HG03565 (cell line): ENCODE data around the gene ACIN1.
"Not testable (repeated sequence)": the region's sequence is repeated elsewhere in the genome, so short reads cannot be mapped to it uniquely, and the experiment has no call there.

ENCODE experiments used
- ATAC-seq: cut with Tn5 transposase; IDR thresholded peaks from one replicate; pipeline ENCODE4 v1.9.1; 2021; ENCODE audit warnings: mild to moderate bottlenecking, moderate library complexity; ENCODE audit not compliant: unreplicated experiment

The ACIN1 gene

DNA sequence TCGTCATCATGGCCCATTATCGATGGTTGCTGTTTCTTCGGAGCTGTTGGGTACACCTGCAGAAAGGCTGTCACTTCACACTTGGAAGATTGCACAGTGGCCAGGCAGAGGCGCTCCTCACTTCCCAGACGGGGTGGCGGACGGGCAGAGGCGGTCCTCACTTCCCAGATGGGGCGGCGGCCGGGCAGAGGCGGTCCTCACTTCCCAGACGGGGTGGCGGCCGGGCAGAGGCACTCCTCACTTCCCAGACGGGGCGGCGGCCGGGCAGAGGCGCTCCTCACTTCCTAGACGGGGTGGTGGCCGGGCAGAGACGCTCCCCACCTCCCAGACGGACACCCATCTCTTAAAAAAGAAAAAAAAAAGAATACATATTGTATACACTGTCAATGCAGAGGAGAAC lies 13.2 kb upstream of the ACIN1 start:
- ATAC-seq = not testable (repeated sequence)

DNA sequence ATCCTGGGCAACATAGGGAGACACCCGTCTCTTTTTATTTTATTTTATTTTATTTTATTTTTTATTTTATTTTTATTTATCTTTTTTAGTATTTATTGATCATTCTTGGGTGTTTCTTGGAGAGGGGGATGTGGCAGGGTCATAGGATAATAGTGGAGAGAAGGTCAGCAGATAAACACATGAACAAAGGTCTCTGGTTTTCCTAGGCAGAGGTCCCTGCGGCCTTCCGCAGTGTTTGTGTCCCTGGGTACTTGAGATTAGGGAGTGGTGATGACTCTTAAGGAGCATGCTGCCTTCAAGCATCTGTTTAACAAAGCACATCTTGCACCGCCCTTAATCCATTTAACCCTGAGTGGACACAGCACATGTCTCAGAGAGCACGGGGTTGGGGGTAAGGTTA lies 12.7 kb upstream of the ACIN1 start:
- ATAC-seq = not testable (repeated sequence)

DNA sequence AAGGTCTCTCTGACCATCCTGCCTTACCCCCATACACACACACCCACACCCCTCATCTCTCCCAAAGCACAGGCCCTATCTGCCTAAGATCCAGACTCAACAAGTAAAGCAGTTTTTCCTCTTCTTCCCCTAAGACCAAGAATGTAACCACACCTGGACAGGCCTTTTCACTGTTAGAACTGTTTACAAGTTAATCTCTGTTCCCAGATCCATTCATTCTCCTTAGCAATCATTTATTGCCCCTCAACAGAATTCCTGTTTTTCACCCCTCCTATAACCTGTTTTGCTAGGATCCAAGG lies 11.8 kb upstream of the ACIN1 start:
- no peak for ATAC-seq

DNA sequence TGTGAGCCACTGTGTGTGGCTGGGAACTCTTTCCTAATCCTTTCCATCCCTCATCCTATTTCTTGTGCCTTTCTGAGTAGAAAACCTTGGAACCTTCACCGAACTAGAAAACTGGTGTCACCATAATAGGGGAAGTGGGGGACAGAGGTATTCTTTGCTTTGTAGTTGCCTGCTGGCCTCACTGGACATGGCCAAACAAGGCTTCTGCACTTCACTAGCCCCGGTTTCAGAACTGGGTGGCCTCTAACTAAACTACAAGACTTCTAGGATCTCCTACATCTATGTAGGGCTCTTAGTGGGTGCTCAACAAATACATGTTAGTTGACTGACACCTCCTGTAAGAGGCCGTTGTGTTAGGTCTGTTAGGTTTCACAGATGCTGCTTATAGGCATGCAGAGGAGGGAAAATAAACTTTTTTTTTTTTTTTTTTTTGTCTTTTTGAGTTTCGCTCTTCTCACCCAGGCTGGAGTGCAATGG lies 10.4 kb upstream of the ACIN1 start:
- no peak for ATAC-seq

DNA sequence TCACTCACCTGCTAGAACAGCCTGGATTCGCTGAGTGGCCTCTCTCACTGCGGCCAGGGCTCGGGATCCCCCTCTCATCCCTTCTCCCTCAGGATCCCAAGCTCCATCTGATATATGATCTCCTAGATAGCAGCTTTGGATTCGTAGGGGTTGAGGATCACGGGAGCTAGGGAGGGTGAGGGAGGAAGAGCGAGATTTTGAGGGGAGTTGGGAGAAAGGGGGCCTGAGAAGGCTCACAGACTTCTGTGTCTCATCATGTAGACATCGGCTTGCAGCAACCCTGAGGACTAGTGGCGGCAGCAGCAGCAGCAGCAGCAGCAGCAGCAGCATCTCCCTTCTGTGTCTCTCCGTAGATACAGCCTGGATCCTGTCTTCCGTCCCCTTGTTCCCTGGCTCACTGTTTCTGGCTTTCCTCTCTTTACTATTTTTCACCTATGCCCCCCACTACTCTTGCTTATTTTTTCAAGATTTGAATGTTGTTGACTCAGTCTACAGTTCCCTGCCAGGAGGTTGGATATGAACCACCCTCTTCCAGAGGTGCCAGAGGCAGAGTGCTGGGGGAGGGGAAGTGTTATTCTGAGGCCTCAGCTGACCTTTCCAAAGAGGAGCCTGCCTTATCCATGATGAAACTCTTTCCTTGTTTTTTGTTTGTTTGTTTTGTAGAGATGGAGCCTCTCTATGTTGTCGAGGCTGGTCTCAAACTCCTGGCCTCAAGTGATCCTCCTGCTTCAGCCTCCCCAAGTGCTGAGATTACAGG lies 9.8 kb upstream of the ACIN1 start, which contains the start of gene CIROP:
TSS of gene CIROP (minus strand) at position 399 of the 757 bp plus-strand sequence. CDS start at position 330, 69 bp downstream.
- no peak for ATAC-seq

DNA sequence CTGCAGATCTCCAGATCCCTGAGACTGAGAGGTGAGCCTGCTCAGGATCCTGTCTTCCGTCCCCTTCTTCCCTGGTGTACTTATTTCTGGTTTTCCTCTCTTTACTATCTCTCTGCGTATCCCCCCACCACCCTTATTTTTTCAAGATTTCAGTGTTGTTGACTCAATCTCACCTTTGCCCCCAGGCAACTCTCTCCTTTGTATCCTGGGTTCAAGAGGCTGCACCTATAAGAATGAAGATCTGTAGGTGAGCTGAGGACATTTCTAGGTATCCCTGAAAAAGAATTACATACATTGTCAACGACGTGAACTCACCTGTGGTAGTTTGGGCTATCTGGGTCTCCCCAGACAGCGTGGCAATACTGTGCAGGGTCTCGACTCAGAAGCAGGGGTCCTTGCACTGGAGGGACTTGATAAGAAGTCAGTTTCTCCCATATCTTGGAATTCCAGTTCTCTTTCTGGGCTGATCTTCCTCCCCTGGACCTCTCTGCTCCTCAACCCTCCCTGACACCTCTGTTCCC lies 9.2 kb upstream of the ACIN1 start:
- no peak for ATAC-seq

DNA sequence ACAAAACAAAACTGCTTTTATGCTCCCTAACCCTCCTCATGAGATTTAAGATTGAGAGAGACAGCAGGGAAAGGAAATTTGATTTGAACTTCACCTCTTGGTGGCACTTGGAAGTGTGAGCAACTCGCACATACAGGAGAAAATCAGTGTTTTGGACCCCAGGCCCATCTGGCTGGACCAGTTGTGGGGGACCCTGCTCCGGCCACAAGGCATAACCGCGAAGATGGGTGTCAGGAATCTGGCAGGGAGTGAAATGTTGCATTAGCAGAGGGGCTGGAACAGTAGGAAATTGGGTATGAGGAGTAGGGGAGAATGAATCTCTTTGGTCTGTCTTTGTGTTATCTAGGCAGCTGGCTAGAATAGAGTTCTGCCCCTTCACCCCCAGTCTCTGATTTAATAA lies 8.6 kb upstream of the ACIN1 start:
- ATAC-seq = no peak

DNA sequence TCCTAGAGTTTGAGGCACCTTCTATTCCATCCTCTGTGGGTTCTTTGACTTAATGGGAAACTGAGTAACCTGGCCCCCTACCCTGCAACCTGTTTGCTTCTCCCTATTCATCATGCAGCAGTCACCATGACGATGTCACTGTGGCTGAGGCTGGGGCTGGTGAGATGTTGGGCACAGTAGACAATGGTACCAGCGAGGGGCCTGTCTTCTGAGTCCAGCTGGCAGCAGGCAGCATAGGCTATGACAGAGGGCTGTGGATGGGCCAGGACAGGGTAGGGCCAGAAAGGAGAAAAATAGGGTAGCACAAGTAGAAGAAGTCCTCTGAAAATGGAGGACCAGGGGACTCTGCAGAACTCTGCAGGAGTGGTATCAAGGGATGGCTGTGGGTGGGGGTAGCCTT lies 7.9 kb upstream of the ACIN1 start:
- no peak for ATAC-seq

DNA sequence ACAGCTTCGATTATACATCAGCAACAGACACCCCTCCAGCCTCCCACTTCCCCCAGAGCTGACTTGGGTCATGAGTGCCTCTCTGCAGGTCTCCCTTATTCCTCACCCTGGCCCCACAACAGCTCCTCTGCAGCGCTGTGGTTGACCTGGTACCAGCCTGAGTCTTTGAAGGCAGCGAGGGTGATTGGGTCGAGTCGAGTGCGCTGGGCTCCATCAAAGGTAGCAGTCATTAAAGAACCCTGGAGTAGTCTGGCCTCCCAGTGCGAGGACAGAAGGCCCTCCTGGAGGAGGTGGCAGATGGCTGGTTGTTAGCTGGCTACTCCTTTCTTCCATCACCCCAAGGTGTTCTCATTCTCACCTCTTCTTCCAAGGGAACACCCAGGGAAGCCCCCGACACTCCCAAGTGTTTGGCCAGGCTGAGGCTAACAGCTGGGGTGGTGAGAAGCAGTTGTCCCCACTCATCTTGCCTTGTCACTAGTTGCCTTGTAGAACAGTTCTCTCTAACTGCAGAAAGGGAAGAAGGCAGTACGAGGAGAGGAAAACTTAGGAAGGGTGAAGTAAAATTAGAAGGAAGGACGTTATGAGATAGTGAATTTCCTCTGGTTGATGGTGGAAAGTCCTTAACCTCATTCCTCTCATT lies 7.2 kb upstream of the ACIN1 start:
- no peak for ATAC-seq

DNA sequence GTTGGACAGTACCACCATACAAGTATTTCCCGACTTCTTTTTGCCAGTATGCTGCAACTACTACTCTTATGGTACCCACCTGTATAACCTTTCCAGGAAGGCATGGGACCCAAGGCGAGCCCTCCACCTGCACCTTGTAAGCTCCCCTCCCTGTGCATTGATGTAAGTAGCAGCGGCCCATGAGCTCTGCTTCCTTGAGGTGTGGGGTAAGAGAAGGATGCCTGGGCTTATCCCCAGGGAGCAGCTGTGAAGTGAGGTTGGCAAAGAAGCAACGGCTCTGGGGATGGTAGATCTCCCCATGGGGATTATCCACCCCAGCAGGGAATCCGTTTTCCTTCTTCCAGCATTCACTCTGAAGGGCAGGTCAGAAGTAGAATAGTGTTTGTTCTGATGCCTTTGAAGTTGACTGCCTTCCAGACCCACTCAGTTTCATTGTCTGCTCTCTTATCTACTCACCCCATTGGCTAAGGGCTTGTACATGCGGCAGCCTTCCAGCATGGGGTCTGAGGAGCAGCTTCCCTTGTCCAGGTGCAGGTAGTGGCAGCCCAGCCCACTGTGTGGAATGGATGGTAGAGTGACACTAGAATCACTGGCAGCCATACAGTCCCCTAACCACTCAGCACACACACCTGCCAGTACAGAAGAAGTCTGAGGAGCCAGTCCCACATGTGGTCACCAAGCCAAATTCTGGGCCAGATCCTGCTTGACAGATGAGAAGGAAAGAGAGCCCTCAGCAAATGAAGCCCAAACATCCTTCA lies 6.5 kb upstream of the ACIN1 start:
- ATAC-seq = no peak

DNA sequence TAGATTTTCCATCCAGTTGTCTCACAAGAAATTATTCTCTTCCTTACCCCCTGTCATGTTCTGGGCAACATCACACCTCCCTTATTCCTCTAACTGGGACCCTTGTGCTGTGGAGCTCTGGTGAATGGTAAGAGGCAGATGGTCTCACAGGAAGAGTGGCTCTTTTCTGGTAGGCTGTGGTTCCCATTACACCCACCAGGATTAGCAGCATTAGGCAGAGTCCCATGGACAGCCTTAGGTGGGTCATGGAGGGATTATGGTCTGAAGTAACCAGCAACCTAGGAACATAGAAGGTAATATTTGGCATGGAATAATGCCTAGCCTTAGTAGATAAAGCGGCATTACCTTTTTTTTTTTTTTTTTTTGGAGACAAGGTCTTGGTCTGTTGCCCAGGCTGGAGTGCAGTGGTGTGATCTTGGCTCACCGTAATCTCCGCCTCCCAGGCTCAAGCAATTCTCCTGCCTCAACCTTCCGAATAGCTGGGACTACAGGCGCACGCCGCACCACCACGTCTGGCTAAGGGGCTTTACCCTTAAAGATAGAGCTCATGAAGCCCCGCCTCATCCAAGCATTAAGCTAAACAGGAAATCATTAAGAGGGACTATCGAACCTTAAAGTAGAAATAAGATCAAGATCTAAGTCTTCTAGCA lies 4.4 kb upstream of the ACIN1 start:
- ATAC-seq = no peak

DNA sequence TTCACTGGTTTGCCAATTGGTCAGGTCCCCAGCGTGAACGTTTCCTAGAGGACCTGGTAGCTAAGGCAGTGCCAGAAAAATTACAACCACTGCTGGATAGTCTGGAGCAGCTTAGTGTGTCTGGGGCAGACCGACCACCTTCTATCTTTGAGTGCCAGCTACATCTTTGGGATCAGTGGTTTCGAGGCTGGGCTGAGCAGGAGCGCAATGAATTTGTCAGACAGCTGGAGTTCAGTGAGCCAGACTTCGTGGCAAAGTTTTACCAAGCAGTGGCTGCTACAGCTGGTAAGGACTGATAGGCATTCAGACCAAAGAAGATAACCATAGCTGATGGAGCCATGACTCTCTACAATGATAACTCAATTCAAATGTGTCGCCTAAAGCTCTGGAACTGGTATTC lies 2.9 kb upstream of the ACIN1 start:
- ATAC-seq = no peak

DNA sequence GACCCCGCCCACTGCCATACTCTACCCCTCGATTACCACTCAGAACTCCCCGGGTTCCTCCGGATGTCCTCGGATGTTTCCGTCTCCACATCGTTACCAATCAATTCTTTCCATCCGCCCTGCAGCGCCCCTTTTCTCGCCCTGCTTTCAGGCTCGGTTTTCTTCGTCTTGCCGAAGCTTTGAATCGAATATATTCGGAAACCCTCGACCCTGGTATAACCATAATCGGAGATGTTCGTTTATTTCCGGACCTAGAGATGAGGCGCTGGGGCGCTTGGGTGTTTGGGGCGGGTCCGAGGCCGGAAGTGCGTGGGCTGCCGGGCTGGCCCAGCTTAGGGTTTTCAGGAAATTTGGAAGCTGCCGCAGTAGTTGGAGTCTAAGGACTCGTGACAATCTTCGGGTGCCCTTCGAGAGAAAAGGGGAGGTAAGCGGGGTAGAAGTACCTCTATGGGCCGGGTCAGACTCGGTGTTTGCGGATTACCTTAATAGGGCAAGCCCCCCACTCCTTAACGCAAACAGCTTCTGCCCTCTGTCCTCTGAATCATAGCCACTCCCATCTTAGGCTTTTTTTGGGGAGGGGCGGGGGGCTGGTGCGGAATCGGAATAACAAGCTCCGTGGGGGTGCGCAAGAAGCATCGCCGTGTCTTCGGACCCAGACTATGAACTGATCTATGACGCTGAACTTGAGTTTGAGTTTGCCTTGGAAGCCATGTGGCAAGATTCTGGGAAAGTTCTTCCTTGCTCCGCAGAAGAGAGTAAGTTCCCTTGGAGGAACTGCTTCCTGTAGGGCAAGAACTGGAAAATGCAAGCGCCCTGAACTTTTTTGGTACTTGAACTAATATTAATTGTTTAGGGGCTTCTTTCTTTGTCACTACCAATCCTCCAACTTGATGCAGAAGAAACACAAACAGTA lies 516 bp upstream of the ACIN1 start, which contains the start of gene C14orf119:
TSS of gene C14orf119 (plus strand) at position 310 of the 913 bp plus-strand sequence. CDS start 2,154 bp downstream, outside the sequence.
- peak; percentile 92 for ATAC-seq

DNA sequence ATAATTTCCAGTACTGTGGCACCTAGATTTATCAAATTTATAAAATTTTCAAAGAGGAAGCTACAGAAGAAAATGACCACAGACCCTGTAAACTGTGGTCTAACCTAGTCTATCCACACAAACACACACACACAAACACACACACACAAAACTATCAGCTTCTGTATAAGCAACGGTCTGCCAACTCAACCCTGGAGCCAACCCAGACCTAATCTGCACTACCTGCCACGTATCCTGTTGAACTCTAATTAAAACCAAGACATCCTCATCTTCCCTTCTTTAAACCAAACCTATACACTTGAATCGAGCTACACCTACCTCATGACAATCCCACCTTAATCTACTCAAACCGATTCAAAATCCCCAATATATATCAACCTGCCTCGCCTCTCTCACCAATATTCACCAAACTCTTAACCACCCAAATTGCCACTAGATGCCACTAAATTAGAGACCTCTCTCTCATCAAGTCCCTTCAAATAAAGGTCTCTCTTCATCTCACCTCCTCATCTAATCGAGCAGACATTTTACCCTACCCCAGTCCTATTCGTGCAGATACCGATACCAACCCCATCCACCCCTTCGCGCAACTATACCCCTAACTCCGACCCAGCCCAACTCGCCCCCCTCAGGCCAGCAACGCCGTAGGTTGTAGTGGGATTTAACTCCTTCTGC lies 808 bp downstream of the ACIN1 start:
- no peak for ATAC-seq

DNA sequence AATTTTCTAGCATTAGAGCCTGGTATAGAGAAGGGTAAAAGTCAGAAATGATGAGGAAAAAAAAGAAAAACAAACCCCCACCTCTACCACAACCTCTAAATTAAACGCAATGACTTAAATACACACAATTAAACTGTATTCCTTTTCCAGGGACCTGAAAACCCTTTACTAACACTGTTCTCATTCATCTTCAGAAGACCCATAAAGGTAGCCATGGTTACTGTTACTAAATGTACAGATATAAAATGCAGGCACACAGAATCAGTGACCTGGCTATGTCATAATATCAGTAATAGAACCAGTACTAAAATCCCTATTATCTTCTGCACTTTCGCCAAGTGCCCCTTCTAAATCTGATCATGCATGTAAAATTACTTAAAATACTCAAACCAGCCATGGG lies 1.4 kb downstream of the ACIN1 start:
- no peak for ATAC-seq

DNA sequence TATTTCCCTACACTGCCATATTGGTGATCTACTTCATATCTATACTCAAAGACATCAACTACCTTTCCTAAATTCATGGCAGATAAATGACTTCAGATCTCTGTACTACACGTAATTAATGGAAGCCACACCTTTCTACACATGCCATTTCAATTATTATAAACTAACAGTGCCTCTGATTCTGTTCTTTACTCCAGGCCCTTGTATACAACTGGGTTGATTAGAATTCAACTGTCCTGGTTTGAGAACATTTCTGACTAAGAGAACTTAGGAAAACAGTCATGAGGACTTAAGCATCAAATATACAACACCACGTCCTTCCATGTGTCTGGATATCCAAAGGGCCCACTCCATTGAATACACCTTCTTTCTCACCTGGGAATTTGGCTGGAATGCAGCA lies 1.8 kb downstream of the ACIN1 start:
- no peak for ATAC-seq

DNA sequence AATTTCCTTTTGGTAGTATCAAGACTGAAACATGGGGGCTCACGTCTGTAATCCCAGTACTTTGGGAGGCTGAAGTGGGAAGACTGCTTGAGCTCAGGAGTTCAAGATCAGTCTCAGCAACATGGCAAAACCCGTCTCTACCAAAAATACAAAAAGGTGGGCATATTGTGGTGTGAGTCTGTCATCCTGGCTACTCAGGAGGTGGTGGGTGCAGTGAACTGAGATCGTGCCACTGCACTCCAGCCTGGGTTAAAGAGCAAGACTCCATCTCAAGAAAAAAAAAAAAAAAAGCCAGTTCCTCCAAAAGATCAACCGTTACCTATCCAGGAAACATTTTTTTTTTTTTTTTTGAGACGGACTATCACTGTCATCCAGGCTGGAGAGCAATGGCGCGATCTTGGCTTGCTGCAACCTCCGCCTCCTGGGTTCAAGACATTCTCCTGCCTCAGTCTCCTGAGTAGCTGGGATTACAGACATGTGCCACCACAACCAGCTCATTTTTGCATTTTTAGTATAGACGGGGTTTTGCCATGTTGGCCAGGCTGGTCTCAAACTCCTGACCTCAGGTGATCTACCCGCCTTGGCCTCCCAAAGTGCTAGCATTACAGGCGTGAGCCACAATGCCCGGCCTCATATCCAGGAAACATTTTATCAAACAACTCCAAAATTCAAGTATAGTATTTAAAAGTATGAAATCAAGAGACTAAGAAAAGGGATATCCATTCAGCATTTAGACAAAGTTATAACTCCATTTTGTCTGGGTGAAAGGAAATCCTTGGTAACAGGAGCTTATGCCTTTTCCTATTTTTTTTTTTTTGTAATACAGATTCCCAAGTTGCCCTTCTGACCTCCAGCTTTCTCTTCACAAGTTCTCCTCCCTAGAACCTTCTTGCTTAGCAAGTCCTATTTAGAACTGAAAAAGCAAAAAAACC lies 3.4 kb downstream of the ACIN1 start:
- ATAC-seq = no peak

DNA sequence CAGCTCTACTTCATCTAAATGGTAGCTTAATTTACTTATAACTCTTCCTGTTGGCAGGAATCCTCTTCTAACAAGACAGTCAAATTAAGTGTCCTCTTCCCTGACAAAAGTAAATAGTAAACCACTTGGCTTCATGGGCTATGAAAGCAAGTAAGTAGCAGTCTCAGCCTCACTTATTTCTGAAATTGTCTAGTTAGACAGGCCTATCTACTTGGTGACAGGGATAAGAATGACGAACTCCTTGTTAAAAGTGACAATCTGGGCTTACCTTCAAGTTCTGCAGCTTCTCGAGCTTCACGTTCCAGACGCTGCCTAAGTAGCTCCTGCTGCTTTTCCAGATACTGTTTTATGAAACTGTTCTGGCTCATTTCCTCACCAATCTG lies 4.7 kb downstream of the ACIN1 start:
- no peak for ATAC-seq
